Measurements from ENCODE around the gene TGM6. TPM values are rescaled to one million over a fixed set of nuclear protein-coding genes. Genes with fewer than 3 reads are reported as not detected.

The TGM6 gene
- total RNA-seq, 1 donor from 2014 or later = not detected

GRCh38 chr20:2480381-2480780, 99.7 kb downstream of the TGM6 start:
- no peak for ATAC-seq
- no peak for TF ChIP-seq CTCF (IDR thresholded peaks at IDR 0.05)

More at GRCh38 chr20:2480381-2480780, 99.7 kb downstream of the TGM6 start:
- intact Hi-C loops (cut with DNase I) = no loop called here
- DNase-seq = no peak
- no peaks in the 10 kb centered on the region for H3K27me3 ChIP-seq
- no peak overlapping the region for H3K27ac ChIP-seq
- peaks cover 27% of the 10 kb centered on the region for H3K36me3 ChIP-seq
- H3K4me1 ChIP-seq = no peaks in the 10 kb centered on the region
- no peaks in the 10 kb centered on the region for H3K9me3 ChIP-seq
- H3K4me3 ChIP-seq = no peak overlapping the region

Other genes with a start within 250 kb of the TGM6 start
- not detected for gene TGM3, start 84.9 kb upstream of the TGM6 start, total RNA-seq
- 83.7 TPM for gene SNRPB, start 89.9 kb downstream of the TGM6 start, total RNA-seq
- 8.3 TPM for gene ZNF343, start 128.0 kb downstream of the TGM6 start, total RNA-seq
- gene TMC2, start 155.7 kb downstream of the TGM6 start, total RNA-seq = 0.43 TPM